Cardiac fibroblast (primary cell): ENCODE measurements around the gene KMT5C.

ENCODE experiments used
- DNase-seq, 2 donors: peaks; one replicate each; pipeline versions ENCODE4 v3.0.0 to v3.0.0-alpha.2; 2010; ENCODE audit warnings: low read depth in 2 of 2
- H3K4me3 ChIP-seq, 2 donors: replicated peaks in 1 of 2; 1 replicate in 1 of 2; 2 replicates in 1 of 2; pipeline ENCODE4 v1.5.1; 2011; ENCODE audit warnings: low read depth in 2 of 2, low read length in 2 of 2, mild to moderate bottlenecking in 2 of 2, moderate library complexity in 1 of 2
- CTCF ChIP-seq: IDR thresholded peaks from one replicate; pipeline ENCODE4 v1.5.1; 2011; ENCODE audit warnings: low read depth, mild to moderate bottlenecking, low read length, inconsistent platforms

KMT5C gene

GRCh38 chr19:55358943-55359908 is 19.6 kb downstream of the KMT5C start:
- no peak overlapping the region for H3K4me3 ChIP-seq
- no peak for DNase-seq
- no peak for TF ChIP-seq CTCF

GRCh38 chr19:55360902-55361301 is 21.2 kb downstream of the KMT5C start:
- no peak for TF ChIP-seq CTCF
- no peak overlapping the region for H3K4me3 ChIP-seq
- DNase-seq, result no peak

- H3K4me3 ChIP-seq, result no peak overlapping the region
- TF ChIP-seq CTCF, result no peak
- DNase-seq, result no peak
These were observed 22.7 kb downstream of the KMT5C start for GRCh38 chr19:55362174-55362989.

DNA sequence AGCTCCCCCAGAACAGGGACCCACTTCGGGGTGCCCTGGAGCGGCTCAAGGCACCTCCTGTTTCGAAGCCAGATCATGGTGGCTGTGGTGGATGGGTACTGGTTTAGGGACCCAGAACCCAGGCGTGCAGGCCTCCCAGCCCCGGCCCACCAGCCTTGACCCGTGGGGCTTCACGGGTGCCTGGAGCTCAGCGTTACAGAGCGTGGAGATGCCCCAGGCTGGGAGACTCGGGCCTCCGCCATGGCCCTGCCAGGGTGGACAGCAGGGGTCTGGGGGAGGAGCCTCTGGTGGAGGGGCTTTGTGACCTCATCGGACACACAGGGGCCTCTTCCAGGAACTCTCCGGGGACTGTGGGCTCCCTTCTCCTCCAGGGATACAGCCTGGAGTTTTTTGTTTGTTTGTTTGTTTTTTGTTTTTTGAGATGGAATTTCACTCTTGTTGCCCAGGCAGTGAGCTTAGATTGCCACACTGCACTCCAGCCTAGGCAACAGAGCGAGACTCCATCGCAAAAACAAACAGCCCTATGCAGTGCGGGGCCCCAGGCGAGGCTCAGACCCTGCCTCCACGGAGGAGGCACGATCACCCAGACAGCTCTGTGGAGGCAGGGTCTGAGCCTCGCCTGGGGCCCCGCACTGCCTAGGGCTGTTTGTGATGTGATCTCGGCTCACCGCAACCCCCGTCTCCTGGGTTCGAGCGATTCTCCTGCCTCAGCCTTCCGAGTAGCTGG is 23.5 kb downstream of the KMT5C start, which contains the start of gene GARIN5B:
GARIN5B (minus strand) TSS at position 271 of the 727 bp plus-strand sequence; CDS start at position 77, 194 bp downstream.
- TF ChIP-seq CTCF, result no peak
- H3K4me3 ChIP-seq, result no peak within 1 kb of the TSS
- DNase-seq, result no peak

DNA sequence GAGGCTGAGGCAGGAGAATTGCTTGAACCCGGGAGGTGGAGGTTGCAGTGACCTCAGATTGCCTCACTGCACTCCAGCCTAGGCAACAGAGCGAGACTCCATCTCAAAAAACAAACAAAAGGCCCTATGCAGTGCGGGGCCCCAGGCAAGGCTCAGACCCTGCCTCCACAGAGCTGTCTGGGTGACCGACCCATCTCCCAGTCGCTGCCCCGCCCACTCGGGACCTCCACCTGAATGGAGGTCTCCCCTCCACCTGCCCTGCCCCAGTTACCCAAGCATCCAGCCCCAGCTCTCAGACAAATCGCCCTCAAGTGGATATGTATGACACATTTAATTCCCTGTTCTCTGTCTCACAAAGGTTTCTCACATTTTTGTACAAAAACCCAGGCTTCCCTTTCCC is 25.6 kb downstream of the KMT5C start:
- H3K4me3 ChIP-seq, result no peak overlapping the region
- no peak for TF ChIP-seq CTCF
- no peak for DNase-seq

- no peak for DNase-seq
- TF ChIP-seq CTCF, result no peak
These were observed 26.3 kb downstream of the KMT5C start for GRCh38 chr19:55365964-55366363.

More at GRCh38 chr19:55365964-55366363, 26.3 kb downstream of the KMT5C start:
- no peak overlapping the region for H3K4me3 ChIP-seq
